GM18511 (cell line): ENCODE results near the gene UCK2.
"Not testable (repeated sequence)": the region's sequence is repeated elsewhere in the genome, so short reads cannot be mapped to it uniquely, and the experiment has no call there.

Source experiments
- ATAC-seq: cut with Tn5 transposase; IDR thresholded peaks from one replicate; pipeline ENCODE4 v1.9.1; 2021; ENCODE audit warnings: mild to moderate bottlenecking, moderate library complexity; ENCODE audit not compliant: unreplicated experiment

The UCK2 gene

GRCh38 chr1:165827268-165828102 lies at the start of gene UCK2:
UCK2 (plus strand) TSS chr1:165827614; CDS start chr1:165827834, 220 bp downstream.
- ATAC-seq: peak; percentile 73

DNA sequence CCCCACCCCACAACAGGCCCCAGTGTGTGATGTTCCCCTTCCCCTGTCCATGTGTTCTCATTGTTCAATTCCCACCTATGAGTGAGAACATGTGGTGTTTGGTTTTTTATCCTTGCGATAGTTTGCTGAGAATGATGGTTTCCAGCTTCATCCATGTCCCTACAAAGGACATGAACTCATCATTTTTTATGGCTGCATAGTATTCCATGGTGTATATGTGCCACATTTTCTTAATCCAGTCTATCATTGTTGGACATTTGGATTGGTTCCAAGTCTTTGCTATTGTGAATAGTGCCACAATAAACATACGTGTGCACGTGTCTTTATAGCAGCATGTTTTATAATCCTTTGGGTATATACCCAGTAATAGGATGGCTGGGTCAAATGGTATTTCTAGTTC lies 49.2 kb upstream of the UCK2 start:
- not testable (repeated sequence) for ATAC-seq

DNA sequence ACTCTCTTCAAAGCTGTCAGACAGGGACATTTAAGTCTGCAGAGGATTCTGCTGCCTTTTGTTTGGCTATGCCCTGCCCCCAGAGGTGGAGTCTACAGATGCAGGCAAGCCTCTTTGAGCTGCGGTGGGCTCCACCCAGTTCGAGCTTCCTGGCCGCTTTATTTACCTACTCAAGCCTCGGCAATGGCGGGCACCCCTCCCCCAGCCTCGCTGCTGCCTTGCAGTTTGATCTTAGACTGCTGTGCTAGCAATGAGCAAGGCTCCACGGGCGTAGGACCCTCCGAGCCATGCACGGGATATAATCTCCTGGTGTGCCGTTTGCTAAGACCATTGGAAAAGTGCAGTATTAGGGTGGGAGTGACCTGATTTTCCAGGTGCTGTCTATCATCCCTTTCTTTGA lies 43.9 kb upstream of the UCK2 start:
- not testable (repeated sequence) for ATAC-seq

- no peak for ATAC-seq
Measured at GRCh38 chr1:165787741-165788140, 39.7 kb upstream of the UCK2 start.

- ATAC-seq: no peak
Measured at GRCh38 chr1:165793951-165794350, 33.5 kb upstream of the UCK2 start.

DNA sequence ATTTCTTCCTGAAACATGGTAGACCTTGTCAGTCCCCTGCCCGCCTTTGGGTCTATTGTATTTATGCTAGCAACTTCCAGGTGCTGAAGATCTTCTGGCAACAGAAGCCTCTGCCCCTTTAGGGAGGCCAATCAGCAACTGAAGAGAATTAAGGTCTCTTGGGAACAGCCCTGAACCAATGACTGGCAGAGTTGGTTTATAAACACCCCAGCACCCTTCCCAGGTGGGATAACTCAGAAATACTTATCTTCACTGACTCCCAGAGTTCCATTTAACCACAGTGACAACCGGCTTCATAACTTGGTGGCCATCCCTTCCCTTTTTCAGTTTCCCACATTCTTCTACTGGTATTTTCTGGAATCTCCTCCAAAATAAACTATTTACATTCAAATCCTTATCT lies 31.5 kb upstream of the UCK2 start:
- ATAC-seq: no peak

DNA sequence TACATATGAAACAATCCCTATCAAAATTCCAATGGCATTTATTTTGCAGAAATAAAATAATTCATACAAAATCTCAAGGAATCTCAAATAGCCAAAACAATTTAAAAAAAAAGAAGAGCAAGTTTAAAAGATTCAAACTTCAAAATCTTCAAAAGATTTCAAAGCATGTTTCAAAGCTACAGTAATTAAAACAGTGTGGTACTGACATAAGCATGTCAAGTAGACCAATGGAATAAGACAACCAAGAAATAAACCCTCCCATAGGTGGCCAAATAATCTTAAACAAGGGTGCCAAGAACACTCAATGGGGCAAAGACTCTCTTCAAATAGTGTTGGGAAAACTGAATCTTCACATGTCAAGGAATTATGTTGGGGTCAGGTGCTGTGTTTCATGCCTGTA lies 28.0 kb upstream of the UCK2 start:
- ATAC-seq: no peak

- not testable (repeated sequence) for ATAC-seq
Measured at GRCh38 chr1:165804513-165804912, 22.9 kb upstream of the UCK2 start.

DNA sequence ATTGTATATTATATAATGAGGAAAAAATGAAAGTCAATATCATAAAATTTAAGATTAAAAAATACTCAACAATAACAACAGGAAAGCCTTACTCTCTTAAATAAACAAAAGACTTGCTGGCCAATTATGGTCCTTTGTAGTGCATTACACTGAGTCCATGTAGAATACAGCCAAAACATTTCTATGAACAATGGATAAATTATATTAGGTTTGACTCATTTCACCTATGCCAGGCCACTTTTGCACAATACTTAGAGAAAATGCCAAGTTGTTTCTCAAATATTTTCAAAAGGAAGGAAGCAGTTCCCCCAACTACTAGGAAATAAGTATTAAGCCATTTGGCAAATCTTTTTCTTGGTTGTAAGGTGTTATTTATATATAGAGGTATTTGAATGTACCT lies 19.8 kb upstream of the UCK2 start:
- no peak for ATAC-seq

GRCh38 chr1:165815725-165816124 lies 11.7 kb upstream of the UCK2 start:
- no peak for ATAC-seq

DNA sequence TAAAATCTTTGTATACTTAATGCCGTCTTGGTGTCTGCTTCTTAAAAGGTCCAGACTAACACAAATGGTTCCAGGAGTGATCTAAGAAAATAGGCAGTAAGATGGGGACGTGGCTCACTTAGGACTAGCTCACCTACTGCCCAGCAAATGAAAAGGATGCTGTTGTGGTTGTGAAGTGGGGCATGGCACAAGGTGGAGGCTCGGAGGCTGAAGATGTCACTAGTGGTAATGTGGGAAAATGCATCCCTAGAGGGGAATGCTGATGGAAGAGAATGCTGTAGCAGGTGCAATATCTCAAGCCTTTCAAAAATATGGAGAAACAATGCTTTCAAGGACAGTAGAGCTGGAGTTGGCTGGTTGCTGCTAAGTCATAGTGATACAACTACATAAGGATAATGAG lies 11.3 kb upstream of the UCK2 start:
- no peak for ATAC-seq

GRCh38 chr1:165816826-165817497 lies 10.5 kb upstream of the UCK2 start:
- no peak for ATAC-seq

GRCh38 chr1:165823552-165824268 lies 3.7 kb upstream of the UCK2 start:
- no peak for ATAC-seq

DNA sequence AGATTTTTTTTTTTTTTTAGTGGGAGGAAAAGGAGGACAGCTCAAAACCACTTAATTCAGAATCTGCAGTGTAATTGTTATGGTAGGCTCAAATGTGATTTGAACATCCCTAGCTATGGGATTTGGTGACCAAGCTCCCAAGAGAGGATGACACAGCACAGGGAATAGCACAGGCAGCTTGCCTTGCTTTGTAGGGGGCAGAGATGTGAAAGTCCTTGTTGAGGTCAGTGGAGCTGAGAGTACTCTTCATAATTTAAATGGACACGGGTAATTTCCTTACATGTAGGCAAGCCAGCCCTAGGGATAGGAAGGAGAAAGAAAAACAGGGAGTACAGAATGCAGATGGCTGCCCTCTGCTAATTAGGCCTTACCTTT lies 3.2 kb upstream of the UCK2 start:
- no peak for ATAC-seq

- no peak for ATAC-seq
Measured at GRCh38 chr1:165826565-165827267, 698 bp upstream of the UCK2 start.

GRCh38 chr1:165828103-165828668 lies 772 bp downstream of the UCK2 start:
- ATAC-seq: peak; percentile 53

GRCh38 chr1:165828669-165829329 lies 1.4 kb downstream of the UCK2 start:
- ATAC-seq: peak; percentile 7

DNA sequence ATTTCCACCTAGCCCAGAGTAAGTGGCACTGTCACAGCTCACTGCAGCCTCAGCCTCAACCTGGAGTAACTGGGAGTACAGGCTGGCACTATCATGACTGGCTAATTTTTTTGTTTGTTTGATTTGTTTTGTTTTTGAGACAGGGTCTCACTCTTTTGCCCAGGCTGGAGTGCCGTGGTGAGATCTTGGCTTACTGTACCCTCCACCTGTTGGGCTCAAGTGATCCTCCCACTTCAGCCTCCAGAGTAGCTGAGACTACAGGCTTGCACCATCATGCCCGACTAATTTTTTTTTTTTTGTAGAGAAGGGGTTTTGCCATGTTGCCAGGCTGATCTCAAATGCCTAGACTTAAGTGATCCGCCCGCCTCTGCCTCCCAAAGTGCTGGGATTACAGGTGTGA lies 2.5 kb downstream of the UCK2 start:
- ATAC-seq: no peak

DNA sequence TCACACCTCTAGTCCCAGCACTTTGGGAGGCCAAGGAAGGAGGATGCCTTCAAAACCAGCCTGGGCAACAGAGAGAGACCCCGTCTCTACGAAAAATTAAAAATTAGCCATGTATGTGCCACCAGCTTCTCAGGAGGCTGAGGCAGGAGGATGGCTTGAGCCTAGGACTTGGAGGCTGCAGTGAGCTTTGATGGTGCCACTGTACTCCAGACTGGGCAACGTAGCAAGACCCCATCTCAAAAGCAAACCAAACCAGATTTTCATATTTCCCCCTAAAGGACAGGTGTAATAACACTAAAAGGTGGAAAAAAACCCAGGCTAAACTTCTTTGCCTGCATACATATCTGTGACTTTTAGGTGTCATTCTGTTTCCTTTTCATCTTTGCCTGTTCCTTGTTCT lies 3.7 kb downstream of the UCK2 start:
- ATAC-seq: no peak

GRCh38 chr1:165832902-165833301 lies 5.5 kb downstream of the UCK2 start:
- ATAC-seq: no peak
